Prostate gland (tissue), 2 donors: ENCODE data around the gene RBBP8. TPM values are rescaled to one million over a fixed set of nuclear protein-coding genes. Genes with fewer than 3 reads are reported as not detected.

Experiments
- DNase-seq: peaks from one replicate; pipeline ENCODE4 v3.0.0-alpha.2; 2019; ENCODE audit warnings: low spot score
- H3K27ac ChIP-seq, 2 donors: fragments of 200-600 bp; sonication (generic); 2 replicates each; pipeline ENCODE4 v1.5.1; 2017 to 2019
- H3K27me3 ChIP-seq: fragments of 200-600 bp; sonication (generic); replicated peaks from 2 replicates; pipeline ENCODE4 v1.5.1; 2019; ENCODE audit not compliant: insufficient read depth
- H3K36me3 ChIP-seq, 2 donors: fragments of 200-600 bp; sonication (generic); 1 replicate in 1 of 2; 2 replicates in 1 of 2; pipeline versions ENCODE4 v1.5.1 to v1.8.1; 2017 to 2019
- H3K4me1 ChIP-seq: fragments of 200-600 bp; sonication (generic); replicated peaks from 2 replicates; pipeline ENCODE4 v1.5.1; 2019
- H3K4me3 ChIP-seq, 2 donors: fragments of 200-600 bp; sonication (generic); 2 replicates each; pipeline ENCODE4 v1.5.1; 2017 to 2019
- H3K9me3 ChIP-seq: fragments of 200-600 bp; sonication (generic); 2 replicates; pipeline ENCODE4 v1.5.1; 2017
- CTCF ChIP-seq, 4 experiments: fragments of 200-600 bp in 2 of 4; fragments of 450-650 bp in 2 of 4; sonication (generic) in 2 of 4; IDR thresholded peaks; 1 replicate in 3 of 4; 2 replicates in 1 of 4; pipeline ENCODE4 v1.5.1; 2016 to 2019; ENCODE audit warnings: antibody characterized with exemption in 4 of 4, mild to moderate bottlenecking in 2 of 4, moderate library complexity in 2 of 4
- POLR2A ChIP-seq: fragments of 450-650 bp; IDR thresholded peaks from one replicate; pipeline ENCODE4 v1.6.1; 2016; ENCODE audit warnings: antibody characterized with exemption, mild to moderate bottlenecking
- POLR2AphosphoS5 ChIP-seq: sonication (generic); formaldehyde crosslinking; IDR thresholded peaks from one replicate; pipeline ENCODE4 v1.6.1; 2017; ENCODE audit warnings: antibody characterized with exemption
- WGBS: methylation state at CpG from one replicate; pipeline ENCODE4 v1.1.5; 2018; 5-methylcytosine and 5-hydroxymethylcytosine counted together
- intact Hi-C: fragments of 100-400 bp; cut with DNase I; formaldehyde crosslinking; loops from one replicate; pipeline ENCODE4 v1.14.2; 2022
- total RNA-seq, 2 donors: library from RNA; depleted of rRNA; stranded (reverse); fragments of >200 nt; gene quantifications; one replicate each; pipeline ENCODE4 v1.1.0, GENCODE V29; 2016

The RBBP8 gene
- total RNA-seq, 2 donors from 2014 or later: 31.8 to 44.6 TPM

- Histone ChIP-seq H3K27ac (no peak overlapping the region), H3K36me3 (no peaks in the 10 kb centered on the region), H3K27me3 (no peaks in the 10 kb centered on the region), H3K4me1 (no peaks in the 10 kb centered on the region), H3K9me3 (no peaks in the 10 kb centered on the region), H3K4me3 (no peak overlapping the region)
- TF ChIP-seq POLR2AphosphoS5: no peak
- TF ChIP-seq POLR2A: no peak
- no peak for TF ChIP-seq CTCF (IDR thresholded peaks at IDR 0.05)
- intact Hi-C loops: no loop called here
- WGBS: 87% methylated on average over 10 of the region's 10 CpGs
- DNase-seq: no peak
Measured at GRCh38 chr18:23069481-23069880, 136.4 kb downstream of the RBBP8 start.

GRCh38 chr18:23069898-23070297 lies 136.8 kb downstream of the RBBP8 start:
- 78% methylated on average over 1 of the region's 1 CpG for WGBS

GRCh38 chr18:23071285-23071684 lies 138.2 kb downstream of the RBBP8 start:
- DNase-seq: peak; percentile 24
- Histone ChIP-seq H3K4me1 (no peaks in the 10 kb centered on the region), H3K4me3 (no peak overlapping the region), H3K27me3 (no peaks in the 10 kb centered on the region), H3K9me3 (no peaks in the 10 kb centered on the region), H3K27ac (no peak overlapping the region), H3K36me3 (no peaks in the 10 kb centered on the region)
- TF ChIP-seq CTCF (IDR thresholded peaks at IDR 0.05): no peak
- no peak for TF ChIP-seq POLR2A
- TF ChIP-seq POLR2AphosphoS5: no peak
- intact Hi-C loops: no loop called here
- WGBS: 69% methylated on average over 5 of the region's 5 CpGs

More at GRCh38 chr18:23069898-23070297, 136.8 kb downstream of the RBBP8 start:
- Histone ChIP-seq H3K4me1 (no peaks in the 10 kb centered on the region), H3K9me3 (no peaks in the 10 kb centered on the region), H3K27me3 (no peaks in the 10 kb centered on the region), H3K36me3 (no peaks in the 10 kb centered on the region), H3K4me3 (no peak overlapping the region), H3K27ac (no peak overlapping the region)
- TF ChIP-seq POLR2AphosphoS5 (no peak), CTCF (IDR thresholded peaks at IDR 0.05) (no peak), POLR2A (no peak)
- no peak for DNase-seq
- intact Hi-C loops: no loop called here

- DNase-seq: no peak
- Histone ChIP-seq H3K4me3 (no peak overlapping the region), H3K27ac (no peak overlapping the region), H3K36me3 (no peaks in the 10 kb centered on the region), H3K4me1 (no peaks in the 10 kb centered on the region), H3K9me3 (no peaks in the 10 kb centered on the region), H3K27me3 (no peaks in the 10 kb centered on the region)
- TF ChIP-seq POLR2AphosphoS5 (no peak), POLR2A (no peak), CTCF (IDR thresholded peaks at IDR 0.05) (no peak)
- 89% methylated on average over 9 of the region's 9 CpGs for WGBS
- intact Hi-C loops: no loop called here
Measured at GRCh38 chr18:23072079-23072478, 139.0 kb downstream of the RBBP8 start.

- WGBS: 62% methylated on average over 8 of the region's 8 CpGs
- Histone ChIP-seq H3K4me1 (no peaks in the 10 kb centered on the region), H3K9me3 (no peaks in the 10 kb centered on the region), H3K27ac (no peak overlapping the region), H3K4me3 (no peak overlapping the region), H3K27me3 (no peaks in the 10 kb centered on the region), H3K36me3 (no peaks in the 10 kb centered on the region)
- intact Hi-C loops: no loop called here
- TF ChIP-seq CTCF (IDR thresholded peaks at IDR 0.05): no peak
- no peak for DNase-seq
Measured at GRCh38 chr18:23073996-23074606, 141.0 kb downstream of the RBBP8 start.
